Activated CD8-positive, alpha-beta memory T cell treated with anti-CD3 and anti-CD28 coated beads for 1 hour (primary cell): ENCODE measurements around the gene NR5A1.

Experiments used
- DNase-seq, 2 donors: peaks; one replicate each; pipeline ENCODE4 v3.0.0-alpha.2; 2020; ENCODE audit warnings: low read depth in 1 of 2; ENCODE audit errors: extremely low read depth in 1 of 2

The NR5A1 gene

DNA sequence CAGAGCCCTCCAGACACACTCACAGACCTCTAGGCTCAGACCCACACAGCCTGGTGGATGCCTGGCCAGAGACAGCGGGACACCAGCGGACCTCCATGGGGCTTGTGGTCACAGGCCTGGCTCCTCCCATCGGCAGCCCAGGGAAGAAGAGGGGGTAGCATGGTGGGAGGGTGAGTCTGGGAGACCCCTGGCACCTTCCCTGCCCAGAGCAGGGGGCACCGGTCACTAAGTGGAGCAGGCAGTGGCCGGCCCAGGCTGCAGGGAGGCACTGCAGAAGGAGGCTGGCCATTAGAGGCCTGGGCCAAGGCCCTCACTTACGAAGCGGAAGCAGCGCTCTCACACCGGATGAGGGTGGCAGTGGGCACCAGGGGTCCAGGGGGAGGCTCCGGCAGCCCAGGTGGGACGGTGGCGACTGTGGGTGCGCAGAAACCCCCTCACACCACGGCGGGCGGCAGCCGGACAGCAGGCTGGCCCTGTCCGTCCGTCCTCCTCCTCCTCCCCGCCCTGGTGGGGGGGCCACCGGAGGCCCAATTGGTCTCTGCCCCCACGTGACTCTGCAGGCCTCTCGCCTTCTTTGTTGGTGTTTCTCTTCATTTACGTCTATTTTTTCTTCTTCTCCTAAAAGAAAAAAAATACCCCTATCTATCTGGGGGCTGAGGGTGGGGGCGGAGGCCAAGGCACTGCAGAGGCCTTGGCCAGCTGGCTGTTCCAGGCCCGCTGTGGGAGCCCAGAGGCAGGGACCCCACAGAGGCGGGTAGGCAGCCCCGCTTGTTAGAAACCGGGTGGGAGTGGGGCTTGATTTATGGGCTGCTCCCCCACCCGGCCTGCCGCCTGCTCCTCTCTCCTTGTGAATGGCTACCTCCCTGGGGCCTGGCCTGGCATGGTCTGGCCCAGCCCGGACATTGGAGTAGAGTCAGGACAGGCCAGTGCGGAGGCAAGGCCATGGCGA is at the start of gene NR5A1:
Gene NR5A1, minus strand, starts transcription at position 469 of the 949 bp plus-strand sequence. CDS start 4,004 bp downstream, outside the sequence.
- DNase-seq: no peak

DNA sequence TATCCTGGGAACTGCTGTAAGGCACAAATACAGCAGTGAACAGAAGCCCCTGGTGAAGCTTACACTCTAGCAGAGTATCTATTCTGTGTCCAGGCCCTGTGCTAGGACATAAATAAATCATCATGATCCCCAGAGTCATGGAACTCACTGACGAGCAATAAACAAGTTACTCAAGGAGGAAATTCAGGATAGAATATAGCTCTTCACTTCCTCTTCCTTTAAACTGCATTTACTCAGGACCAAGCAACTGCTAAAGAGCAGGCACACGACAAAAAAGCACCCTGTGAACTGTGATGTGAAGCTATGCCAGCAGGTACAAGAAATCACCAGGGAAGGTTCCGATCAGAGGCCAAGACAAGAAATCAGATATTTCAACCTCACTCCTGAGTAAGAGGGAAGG is 47.8 kb upstream of the NR5A1 start:
- DNase-seq: no peak

DNA sequence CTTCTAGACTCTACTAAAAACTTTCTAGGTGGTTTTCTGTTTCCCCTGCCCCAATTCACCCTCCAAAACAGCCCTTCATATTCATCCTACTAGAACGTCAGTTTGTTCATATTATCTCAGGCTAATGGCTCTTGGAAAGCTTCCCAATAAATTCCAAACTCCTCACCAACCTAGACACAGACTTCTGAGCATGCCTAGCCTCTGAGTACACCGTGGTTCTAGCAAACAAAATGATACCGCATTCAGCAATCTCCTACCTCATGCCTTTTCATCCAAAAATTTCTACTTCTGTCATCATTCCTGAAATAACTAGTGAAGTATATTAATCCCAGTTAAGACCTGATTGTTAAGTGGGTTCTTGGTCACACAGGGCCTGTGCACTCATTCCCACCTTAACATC is 46.5 kb upstream of the NR5A1 start:
- DNase-seq: no peak

DNA sequence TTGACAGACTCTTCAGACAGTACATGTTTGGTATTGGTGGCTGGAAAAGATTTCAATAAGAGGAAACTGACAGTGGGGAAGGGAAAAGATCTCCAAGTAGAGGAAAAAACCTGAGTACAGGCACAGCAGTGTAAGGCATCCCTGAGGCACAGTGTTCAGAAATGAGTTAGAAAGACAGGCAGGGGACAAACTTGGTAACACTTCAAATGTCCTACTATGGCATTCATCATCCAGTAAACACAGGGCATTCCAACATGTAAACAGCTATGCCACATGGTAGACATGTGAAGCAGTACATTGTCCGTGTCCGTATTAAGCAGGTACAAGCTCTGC is 45.0 kb upstream of the NR5A1 start:
- DNase-seq: no peak

DNA sequence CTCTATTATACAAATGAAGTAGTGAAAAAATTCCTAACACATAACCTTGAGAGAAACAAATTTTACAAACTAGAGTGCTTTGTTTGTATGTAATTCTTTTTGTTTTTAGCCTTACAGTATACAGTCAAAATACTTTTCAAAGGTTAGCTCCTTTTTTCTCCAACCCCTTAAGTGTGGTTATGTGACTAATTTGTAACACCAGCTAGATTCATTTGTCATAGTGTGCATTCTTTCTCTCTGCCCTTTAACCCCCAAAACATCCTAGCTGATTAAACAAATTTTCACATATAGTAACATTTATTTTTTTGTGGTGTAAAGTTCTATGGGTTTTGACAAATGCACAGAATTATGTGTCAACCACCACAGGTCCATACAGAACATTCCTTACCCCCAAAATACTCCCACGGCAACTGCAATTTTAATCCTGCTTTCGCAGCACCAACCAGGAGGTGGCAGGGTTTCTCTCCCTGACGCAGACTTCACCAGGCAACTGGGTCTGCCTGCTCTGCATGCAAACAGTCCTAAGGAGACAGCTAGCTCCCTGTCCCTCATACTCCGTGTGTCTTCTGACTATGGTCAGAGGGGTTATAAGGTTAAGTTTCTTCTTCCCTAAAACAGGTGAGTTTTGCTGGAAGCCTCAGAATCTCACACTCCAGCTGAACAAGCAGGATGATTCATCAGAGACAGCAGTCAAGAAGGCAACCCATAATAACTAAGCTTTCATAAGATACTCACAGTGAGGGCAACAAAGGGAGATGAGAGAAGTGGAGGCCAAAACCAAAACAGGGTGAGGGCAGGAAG is 44.5 kb upstream of the NR5A1 start:
- no peak for DNase-seq

DNA sequence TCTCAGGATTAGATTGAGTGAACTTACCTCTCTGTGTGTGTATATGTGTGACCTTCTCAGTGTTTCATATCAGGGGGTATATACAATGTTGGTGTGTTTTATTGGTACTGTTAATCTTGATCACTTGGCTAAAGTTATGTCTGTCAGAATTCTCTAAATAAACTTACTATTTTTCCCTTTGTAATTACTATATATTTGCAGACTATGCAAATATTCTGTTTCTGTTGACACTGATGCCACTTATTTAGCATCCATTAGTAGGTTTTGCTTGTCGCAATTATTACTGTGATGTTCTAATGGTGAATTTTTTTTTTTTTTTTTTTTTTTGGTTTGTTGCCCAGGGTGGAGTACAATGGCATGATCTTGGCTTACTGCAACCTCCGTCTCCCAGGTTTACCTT is 42.9 kb upstream of the NR5A1 start:
- DNase-seq: no peak

DNA sequence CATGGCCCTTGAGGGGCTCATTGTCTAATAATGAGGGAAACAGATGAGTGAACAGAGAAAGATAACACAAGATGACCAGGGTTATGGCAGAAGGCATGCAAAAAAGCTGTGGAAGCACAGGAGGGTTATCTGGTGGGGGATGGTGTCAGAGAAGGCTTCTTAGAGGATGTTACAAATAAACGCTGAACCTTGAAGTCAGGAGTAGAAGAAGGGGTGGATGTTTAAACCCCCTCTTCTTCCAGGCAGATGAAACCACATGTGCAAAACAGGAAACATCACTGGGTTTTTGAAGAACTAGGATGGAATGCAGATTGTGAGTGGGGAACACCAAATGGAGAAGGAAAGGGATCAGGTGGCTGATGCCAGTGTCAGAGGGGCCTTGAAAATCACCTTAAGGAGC is 41.8 kb upstream of the NR5A1 start:
- DNase-seq: no peak

DNA sequence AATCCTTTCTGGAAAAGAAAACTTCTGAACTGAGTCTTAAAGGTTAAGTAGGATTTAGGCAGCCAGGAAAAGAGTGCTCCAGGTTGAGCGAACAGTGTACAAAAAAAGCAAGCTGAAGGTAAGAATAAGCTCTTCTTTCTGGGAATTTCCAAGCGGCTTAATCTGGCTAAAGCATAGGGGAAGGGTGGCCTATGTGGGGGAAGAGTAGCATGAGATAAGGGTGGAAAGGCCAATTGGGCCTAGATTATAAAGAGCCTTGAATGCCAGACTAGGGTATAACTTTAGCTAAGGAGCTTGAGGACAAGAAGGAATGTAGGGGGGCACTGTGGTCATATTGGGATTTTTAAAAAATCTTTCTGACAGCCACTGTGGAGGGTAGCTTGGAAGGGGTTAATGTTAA is 37.3 kb upstream of the NR5A1 start:
- DNase-seq: no peak

DNA sequence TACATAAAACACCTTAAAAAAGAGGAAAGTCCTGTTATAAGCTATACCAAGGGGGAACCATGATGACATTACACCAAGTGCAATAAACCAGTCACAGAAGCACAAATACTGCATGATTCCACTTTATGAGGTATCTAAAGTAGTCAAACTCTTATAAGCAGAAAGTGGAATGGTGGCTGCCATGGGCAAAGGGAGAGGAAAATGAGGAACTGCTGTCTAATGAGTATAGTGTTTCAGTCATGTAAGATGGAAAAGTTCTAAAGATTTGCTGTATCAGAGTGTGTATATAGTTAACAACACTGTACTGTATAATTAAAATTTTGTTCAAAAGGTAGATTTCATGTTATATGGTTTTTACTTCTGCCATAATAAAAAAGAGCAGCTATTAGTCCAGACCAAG is 34.6 kb upstream of the NR5A1 start:
- DNase-seq: no peak

DNA sequence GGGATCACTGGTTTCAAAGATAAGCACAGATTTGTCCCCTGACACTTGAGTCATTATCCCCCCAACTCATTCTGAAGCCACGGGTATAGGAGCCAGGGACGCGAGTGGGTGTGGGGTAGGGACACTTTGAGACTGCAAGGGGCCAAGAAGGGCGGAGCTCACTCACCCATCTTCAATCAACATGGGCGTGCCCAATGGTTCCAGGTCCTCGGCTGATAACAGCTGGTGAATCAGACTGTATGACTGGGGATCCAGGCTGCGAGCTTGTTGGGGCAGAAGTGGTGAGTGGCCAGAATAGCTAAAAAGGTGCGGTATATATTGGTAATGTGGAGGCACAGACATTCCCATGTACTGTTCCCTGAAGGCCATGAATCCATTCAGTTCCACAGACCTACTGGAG is 30.7 kb upstream of the NR5A1 start:
- no peak for DNase-seq

DNA sequence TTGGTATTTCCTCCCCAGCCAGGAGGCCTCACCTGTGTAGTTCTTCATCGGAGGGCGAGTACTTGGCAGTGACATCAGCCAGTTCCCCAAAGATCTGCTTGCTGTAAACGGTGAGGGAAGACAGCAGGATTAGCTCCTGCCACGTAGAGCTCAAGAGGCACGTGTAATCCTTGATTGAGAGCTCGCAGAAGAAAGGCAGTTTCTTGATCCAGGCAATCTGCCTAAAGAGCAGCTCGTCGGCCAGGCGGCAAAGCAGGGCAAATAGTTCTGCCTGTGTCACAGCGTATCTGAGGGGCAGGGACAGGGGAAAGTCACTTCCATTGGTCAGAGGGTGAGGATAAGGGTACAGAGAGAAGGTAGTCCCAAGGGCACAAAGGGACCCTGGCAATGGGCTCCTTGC is 28.6 kb upstream of the NR5A1 start:
- no peak for DNase-seq

DNA sequence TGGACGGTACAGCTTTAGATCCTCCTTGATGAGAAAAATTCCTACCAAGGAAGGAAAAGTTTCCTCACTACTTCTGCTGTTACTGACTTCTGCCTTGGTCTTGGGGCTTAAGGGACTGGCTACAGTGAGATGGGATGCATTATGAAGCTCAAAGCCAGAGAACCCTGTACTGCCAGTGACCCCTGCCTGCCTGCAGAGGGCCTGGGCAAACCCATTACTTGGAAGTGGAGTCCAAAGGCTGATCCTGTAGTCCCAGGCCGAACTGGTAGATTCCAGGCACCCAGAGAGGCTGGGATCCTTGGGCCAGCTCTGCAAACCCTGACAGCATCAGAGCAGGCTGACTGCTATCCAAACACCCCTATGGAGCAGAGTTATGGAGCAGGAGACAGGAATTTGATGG is 25.7 kb upstream of the NR5A1 start:
- no peak for DNase-seq

DNA sequence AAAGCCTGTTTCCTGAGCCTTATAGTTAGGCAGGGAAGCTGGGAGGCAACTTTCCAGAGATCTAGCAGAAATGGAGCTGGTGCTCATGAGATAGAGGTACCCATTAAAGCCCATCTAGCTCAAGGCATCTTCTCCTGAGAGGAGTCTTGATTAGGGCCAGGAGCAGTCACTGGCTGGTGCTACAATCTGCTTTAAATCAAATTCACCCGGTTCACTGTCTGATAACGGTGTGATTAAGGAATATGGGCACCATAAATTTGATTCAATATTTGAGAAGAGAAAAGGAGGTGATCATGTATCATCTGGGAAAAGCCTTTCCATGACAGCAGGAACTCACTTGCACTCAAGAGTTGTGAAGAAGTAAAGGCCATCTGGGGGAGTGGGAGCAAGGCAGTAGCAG is 23.9 kb upstream of the NR5A1 start:
- no peak for DNase-seq

DNA sequence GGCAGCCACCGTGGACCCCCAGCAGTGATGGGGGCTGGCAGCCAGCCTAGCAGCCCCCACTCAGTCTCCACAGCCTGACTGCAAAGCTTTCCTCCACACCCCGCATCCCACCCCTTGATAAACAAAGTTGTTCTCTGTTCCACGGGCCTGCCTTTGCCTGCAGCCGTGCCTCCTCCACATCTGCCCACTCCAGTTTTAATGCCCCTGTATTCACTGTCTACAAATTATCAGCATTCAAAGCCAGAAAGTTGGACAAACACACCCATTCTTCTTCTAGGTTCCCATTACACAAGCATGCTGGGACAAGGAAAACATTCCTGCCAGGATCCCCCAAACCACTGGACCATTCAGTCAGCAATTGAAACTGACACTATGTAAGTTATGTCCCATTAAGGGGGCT is 23.0 kb upstream of the NR5A1 start:
- DNase-seq: no peak

DNA sequence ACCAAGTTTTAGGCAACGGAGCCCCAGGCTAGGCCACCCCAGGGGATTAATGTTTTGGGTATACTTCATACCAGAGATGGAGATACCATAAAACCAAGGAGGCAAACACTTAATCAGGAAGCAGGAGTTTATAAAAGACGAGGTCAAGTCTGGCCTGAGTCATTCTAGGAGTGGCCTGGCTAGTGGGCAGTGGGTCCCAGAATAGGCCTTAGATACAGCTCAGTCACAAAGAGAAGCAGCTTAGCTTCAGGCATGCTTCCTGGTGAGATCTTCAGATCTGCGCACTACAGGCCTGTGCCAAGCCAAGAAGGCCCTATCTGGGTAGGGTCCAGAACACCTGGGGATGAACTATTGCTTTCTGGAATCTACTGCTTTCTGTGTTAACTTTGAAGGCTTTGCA is 20.6 kb upstream of the NR5A1 start:
- no peak for DNase-seq

DNA sequence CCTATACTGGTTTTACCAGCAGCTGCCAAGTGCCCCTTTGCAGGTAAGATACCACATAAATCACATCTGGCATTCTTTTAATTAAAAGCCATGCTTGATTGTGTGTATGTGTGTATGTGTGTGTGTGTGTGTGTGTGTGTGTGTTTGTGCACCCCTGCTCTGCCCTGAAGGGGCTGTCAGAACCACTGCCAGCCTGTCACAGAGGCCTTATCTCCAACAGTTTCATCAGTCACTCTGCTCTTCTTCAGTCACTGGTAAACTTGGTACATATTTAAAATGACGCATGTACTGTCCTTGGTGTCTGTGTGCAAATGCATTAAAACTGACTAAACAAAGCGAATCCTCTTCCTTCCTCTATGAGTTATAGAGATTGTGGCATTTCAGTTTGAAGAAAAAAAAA is 19.0 kb upstream of the NR5A1 start:
- no peak for DNase-seq

DNA sequence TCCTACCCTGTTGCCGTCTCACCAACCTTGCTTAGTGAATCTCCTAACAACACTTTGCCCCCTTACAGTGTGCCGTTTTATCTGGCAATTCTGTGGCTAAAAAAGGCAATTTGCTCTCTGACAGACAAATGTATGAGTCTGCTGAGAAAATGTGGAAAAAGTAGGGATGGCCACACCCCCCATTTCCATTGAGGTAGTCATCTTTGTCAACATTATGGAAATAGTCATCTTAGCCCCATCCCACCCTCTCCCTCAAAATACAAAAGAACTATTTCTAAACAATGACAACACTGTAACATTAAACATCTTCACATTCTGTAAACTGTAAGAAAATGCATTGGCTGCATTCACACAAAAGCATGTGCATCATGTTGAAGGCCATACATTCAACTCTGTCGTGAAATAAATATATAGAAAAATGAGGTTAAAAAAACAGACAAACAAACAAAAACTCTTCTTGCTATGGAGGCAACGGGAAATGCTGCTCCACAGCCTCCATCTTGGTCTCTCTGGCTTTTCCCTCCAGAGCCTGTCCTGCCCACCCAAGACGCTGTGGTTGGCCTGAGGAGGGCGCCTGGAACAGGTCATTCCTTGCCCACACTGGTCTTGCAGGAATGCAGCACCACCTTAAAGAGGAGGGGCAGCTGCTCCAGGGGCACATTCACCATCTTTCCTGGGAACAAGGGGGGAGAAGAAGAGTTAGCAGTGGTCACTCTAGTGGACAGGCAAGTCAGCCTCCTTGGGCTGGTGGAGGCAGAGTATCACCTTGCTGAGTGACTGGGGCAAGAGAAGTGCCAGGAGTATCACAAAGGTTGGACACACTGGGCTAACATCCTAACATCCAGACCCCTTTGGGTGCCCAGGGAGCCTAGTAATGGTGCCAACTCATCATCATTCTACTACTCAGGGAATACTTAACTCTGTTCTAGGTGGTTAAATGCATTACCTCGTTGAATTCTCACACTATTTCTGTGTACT is 15.2 kb upstream of the NR5A1 start:
- DNase-seq: no peak

DNA sequence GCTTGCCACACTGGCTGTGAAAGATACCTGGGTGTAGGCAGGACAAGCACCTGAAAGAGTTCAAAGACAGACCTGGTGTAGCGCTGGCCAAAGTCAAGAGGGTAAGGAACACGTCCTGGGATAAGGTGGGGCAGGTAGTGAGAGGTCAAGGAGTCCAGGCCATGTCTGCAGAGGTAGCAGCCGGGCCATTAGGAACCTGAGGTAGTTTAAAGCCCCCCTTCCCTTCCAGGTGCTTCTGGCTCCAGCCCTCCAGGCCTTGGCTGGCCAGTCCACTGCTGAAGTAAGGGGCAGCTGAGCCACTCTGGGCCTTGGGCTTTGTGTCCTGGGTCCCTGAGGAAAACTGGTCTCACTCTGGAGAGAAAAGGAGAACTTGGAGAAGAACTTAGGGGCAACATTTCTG is 13.9 kb upstream of the NR5A1 start:
- DNase-seq: no peak

DNA sequence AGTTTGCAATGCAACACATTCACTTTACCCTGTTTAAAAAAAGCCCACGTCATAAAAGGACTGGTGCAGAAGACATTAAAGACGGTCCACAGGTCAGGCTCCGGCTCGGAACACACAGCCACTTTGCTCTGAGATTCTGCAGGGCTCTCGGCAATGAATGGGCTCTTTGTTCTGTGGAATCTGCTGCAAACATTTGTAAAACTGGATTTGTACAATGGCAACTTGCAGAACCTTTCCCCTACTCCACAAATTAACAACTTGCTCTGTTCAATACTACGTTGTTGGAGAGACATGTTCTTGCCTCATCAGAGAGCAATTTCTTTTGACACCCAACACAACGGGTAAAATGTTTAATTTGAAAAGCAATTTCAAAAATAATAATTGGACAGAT is 13.0 kb upstream of the NR5A1 start:
- DNase-seq: no peak

DNA sequence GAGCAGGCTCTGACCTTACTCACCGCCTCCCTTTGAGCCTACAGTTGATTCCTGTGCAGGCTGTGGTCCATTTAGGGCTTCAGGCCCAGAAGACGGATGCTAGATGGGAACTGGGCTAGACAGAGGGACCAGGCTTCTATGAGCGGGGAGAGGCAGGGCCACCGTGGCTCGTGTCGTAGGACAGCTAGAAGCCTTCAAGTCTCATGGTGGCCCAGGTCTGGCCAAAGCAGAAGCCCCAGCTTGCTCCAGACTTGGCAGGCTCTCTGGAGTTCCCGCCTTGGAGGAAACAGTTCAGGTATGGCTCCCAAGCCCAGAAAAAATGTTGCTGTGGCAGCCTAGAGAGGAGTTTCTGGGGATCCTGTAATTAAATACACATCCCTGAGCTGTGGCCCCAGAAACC is 10.9 kb upstream of the NR5A1 start:
- no peak for DNase-seq

DNA sequence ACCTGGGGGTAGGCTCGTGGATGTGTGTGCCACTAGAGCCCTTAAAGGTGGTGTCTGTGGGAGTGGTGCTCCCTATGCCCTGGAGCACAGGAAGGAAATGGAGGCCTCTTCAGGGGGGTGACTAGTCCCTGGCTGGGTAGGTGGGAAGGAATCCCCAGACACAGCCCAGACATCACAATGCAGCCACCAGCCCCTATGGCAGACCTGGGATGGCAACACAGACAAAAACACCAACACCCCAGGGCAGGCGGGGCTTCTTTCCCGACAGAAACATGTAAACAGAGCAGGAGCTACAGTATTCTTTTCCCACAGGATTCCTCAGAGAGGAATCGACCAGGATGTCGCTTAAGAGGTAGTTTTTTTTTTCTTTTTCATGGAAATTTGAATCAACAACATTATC is 10.4 kb upstream of the NR5A1 start:
- DNase-seq: no peak
